ENCODE results near the gene TMED9. TPM values are rescaled to one million over a fixed set of nuclear protein-coding genes. Genes with fewer than 3 reads are reported as not detected.
"Not testable (repeated sequence)": the region's sequence is repeated elsewhere in the genome, so short reads cannot be mapped to it uniquely, and the experiment has no call there.

Gene TMED9
- total RNA-seq, 8 experiments from 2014 or later = 74.7 to 166 (median 94.9) TPM

DNA sequence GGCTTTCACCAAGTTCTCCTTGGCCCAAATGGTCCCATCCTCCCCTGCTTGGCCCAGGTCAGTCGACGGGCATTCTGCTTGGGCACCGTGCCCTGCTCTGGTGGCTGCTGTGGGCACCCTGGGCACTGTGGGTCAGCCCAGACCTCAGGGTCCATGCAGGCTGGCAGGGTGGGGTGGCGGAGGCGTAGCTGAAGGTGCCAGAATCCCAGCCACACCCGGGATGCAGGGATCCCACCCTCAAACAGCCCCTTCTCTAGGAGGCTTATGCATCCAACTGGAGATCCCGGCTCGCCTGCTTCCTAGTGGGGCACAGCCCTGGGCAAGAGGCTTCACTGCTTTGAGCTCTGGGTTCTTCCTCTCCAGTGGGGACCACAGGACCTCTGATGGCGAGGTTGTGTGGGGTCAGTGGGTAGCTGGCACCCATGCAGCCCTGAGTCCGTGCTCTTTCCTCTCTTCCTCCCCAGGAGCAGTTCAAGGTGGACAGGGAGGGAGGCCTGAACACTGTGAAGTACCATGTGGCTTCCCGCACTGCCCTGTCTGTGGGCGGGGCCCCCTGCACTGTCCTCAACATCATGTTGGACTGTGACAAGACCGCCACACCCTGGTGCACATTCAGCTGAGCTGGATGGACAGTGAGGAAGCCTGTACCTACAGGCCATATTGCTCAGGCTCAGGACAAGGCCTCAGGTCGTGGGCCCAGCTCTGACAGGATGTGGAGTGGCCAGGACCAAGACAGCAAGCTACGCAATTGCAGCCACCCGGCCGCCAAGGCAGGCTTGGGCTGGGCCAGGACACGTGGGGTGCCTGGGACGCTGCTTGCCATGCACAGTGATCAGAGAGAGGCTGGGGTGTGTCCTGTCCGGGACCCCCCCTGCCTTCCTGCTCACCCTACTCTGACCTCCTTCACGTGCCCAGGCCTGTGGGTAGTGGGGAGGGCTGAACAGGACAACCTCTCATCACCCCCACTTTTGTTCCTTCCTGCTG, 17.4 kb downstream of the TMED9 start:
- ATAC-seq (replicated peaks in 6 of 8) = peak in 2 of 8 experiments; percentile 47 to 55
- WGBS, 10 experiments = 30 to 100% (median 100%) methylated on average over 1 to 10 of the region's 21 CpGs; no CpG with 5 or more reads in 3 of the 10 experiments

DNA sequence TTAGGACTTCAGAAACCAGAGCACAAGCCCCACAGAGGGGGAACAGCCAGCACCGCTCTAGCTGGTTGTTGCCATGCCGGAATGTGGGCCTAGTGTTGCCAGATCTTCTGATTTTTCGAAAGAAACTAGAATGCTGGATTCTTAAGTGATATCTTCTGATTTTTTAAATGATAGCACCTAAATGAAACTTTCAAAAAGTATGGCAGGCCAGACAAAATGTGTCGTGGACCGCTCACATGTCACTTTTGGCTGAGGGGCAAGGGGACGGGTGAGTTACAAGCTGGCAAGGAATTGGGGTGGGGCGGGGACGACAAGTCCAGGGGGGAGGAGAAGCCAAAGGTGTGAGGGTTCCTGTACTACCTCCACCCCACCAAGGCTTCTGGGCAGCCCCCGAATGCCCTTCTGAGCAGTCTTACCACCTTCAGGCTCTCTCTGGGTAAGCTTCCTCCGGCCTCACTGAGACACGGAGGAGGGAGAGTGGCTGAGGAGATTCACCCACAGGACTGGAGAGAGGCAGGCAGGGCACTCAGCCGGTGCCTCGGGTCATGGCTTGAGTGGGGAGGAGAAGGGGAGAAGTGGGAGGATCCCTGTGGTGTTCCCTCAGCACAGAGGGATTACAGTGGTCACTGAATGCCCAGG, 18.2 kb downstream of the TMED9 start:
- WGBS, 10 experiments = 68 to 100% (median 86%) methylated on average over 1 to 5 of the region's 13 CpGs; no CpG with 5 or more reads in 3 of the 10 experiments
- ATAC-seq (replicated peaks in 6 of 8) = no peak
- Histone ChIP-seq H3K4me1 (replicated peaks in 1 of 2) (peaks cover 0 to 13% of the 10 kb centered on the region in 2 donors), H3K27ac (no peak overlapping the region), H3K4me3 (no peak overlapping the region)
- in situ Hi-C loops (cut with MboI; ENCODE audit: low pct_unique_long_range_greater_than_20kb in 2 of 9, low sequenced_read_pairs in 9 of 9, unreplicated experiment in 9 of 9) = loop anchor here in 1 of 9 experiments (25.0 kb wide), 1 partner anchor 552 kb away; the partner anchor contains the start of gene NHP2

More for the DNA sequence above, 17.4 kb downstream of the TMED9 start:
- in situ Hi-C loops (cut with MboI; ENCODE audit: low pct_unique_long_range_greater_than_20kb in 2 of 9, low sequenced_read_pairs in 9 of 9, unreplicated experiment in 9 of 9) = loop anchor here in 1 of 9 experiments (25.0 kb wide), 1 partner anchor 553 kb away; the partner anchor contains the start of gene NHP2
- no peak overlapping the region for H3K4me3 ChIP-seq
- no peak overlapping the region for H3K27ac ChIP-seq
- peaks cover 0 to 13% of the 10 kb centered on the region in 2 donors for H3K4me1 ChIP-seq (replicated peaks in 1 of 2)

DNA sequence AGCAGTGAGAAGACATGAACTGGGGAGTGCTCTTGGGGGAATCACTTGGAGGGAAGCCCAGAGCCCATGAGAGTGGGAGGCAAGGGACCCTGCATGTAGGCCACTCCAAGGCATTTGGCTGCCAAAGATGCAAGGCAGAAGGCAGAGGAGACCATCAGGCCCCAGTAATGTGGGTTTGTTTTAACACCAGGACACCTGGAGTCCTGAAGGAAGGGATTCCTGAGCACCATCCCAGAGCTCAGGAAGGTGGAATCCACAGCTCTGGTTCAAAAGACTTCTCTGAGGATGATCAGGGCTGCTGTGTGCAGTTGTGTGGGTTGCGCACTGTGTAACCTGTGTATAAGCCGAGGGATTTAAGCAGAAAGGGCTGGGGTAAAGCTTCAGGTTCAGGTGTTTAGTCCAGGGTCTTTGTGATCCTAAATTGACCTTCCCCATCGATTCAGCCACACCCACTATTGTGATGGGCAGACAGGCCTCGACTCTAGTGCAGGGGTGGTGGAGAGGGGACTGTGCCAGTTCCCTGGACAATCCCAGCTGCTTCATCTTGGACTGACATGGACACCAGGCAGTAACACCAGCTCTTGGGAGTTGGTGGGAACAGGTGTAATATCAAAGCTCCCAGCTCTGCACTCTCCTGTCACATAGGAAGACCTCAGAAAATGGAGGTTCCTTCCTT, 18.9 kb downstream of the TMED9 start:
- Histone ChIP-seq H3K4me3 (no peak overlapping the region), H3K4me1 (replicated peaks in 1 of 2) (peaks cover 0 to 13% of the 10 kb centered on the region in 2 donors), H3K27ac (no peak overlapping the region)
- in situ Hi-C loops (cut with MboI; ENCODE audit: low pct_unique_long_range_greater_than_20kb in 2 of 9, low sequenced_read_pairs in 9 of 9, unreplicated experiment in 9 of 9) = loop anchor here in 1 of 9 experiments (25.0 kb wide), 1 partner anchor 551 kb away; the partner anchor contains the start of gene NHP2
- ATAC-seq (replicated peaks in 6 of 8) = no peak
- WGBS, 10 experiments = 29 to 100% (median 73%) methylated on average over 1 to 2 of the region's 4 CpGs; no CpG with 5 or more reads in 6 of the 10 experiments

- WGBS, 10 experiments = 83 to 100% (median 100%) methylated on average over 1 to 5 of the region's 15 CpGs; no CpG with 5 or more reads in 5 of the 10 experiments
- Histone ChIP-seq H3K27ac (no peak overlapping the region), H3K4me3 (no peak overlapping the region), H3K4me1 (replicated peaks in 1 of 2) (peaks cover 0 to 13% of the 10 kb centered on the region in 2 donors)
- in situ Hi-C loops (cut with MboI; ENCODE audit: low pct_unique_long_range_greater_than_20kb in 2 of 9, low sequenced_read_pairs in 9 of 9, unreplicated experiment in 9 of 9) = loop anchor here in 1 of 9 experiments (25.0 kb wide), 1 partner anchor 551 kb away; the partner anchor contains the start of gene NHP2
- no peak for ATAC-seq (replicated peaks in 6 of 8)
Observed at GRCh38 chr5:177611446-177612214, 19.6 kb downstream of the TMED9 start.

- H3K27ac ChIP-seq = no peak overlapping the region
- peaks cover 0 to 9% of the 10 kb centered on the region in 2 donors for H3K4me1 ChIP-seq (replicated peaks in 1 of 2)
- in situ Hi-C loops (cut with MboI; ENCODE audit: low pct_unique_long_range_greater_than_20kb in 2 of 9, low sequenced_read_pairs in 9 of 9, unreplicated experiment in 9 of 9) = loop anchor here in 1 of 9 experiments (25.0 kb wide), 1 partner anchor 550 kb away; the partner anchor contains the start of gene NHP2
- H3K4me3 ChIP-seq = no peak overlapping the region
- 80 to 88% methylated on average over 2 to 6 of the region's 6 CpGs; no CpG with 5 or more reads in 8 of the 10 experiments for WGBS, 10 experiments
- ATAC-seq (replicated peaks in 6 of 8) = no peak
Observed at GRCh38 chr5:177612215-177612673, 20.2 kb downstream of the TMED9 start.

DNA sequence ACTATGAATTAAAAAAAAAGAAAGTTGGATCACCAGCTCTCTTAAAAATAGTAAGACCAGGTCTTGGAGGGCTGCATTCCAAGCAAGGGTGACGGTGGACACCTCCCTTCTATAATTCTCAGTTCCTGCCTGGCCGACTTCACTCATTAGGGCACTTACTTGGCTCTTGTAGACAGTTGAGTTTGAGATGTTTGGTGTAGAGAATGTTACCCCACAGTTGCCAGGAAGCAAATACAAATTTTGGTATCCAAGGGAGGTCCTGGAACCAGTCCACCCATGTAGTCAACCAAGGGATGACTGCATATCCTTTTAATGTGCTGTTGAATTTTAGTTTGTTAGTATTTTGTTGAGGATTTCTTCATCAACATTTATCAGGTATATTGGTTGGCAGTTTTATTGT, 28.6 kb downstream of the TMED9 start:
- no peak overlapping the region for H3K4me3 ChIP-seq
- no peak overlapping the region for H3K27ac ChIP-seq
- WGBS, 10 experiments = 44 to 100% (median 88%) methylated on average over 1 to 2 of the region's 2 CpGs; no CpG with 5 or more reads in 6 of the 10 experiments
- no peaks in the 10 kb centered on the region for H3K4me1 ChIP-seq (replicated peaks in 1 of 2)
- ATAC-seq (replicated peaks in 6 of 8) = peak in 1 of 8 experiments; percentile 46
- in situ Hi-C loops (cut with MboI; ENCODE audit: low pct_unique_long_range_greater_than_20kb in 2 of 9, low sequenced_read_pairs in 9 of 9, unreplicated experiment in 9 of 9) = loop anchor here in 1 of 9 experiments (25.0 kb wide), 1 partner anchor 542 kb away; the partner anchor contains the start of gene NHP2

DNA sequence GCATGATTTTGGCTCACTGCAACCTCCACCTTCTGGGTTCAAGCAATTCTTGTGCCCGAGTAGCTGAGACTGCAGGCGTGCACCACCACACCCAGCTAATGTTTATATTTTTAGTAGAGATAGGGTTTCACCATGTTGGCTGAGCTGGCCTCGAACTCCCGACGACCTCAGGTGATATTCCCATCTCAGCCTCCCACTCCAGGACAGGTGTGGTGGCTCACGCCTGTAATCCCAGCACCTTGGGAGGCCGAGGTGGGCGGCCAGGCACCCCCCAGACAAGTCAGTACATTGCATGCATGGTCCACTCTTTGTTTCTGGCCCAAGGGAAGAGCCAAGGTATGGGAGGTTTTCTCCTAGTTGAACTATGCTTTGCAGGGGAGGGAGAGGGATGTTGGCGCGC, 32.2 kb downstream of the TMED9 start:
- not testable (repeated sequence) for H3K4me3 ChIP-seq; H3K4me1 ChIP-seq (replicated peaks in 1 of 2); H3K27ac ChIP-seq; ATAC-seq (replicated peaks in 6 of 8)
- 67 to 100% (median 89%) methylated on average over 1 to 7 of the region's 10 CpGs; no CpG with 5 or more reads in 6 of the 10 experiments for WGBS, 10 experiments
- in situ Hi-C loops (cut with MboI; ENCODE audit: low pct_unique_long_range_greater_than_20kb in 2 of 9, low sequenced_read_pairs in 9 of 9, unreplicated experiment in 9 of 9) = loop anchor here in 1 of 9 experiments (25.0 kb wide), 1 partner anchor 538 kb away; the partner anchor contains the start of gene NHP2

GRCh38 chr5:177630186-177630585, 38.2 kb downstream of the TMED9 start:
- in situ Hi-C loops (cut with MboI; ENCODE audit: low pct_unique_long_range_greater_than_20kb in 2 of 9, low sequenced_read_pairs in 9 of 9, unreplicated experiment in 9 of 9); H3K4me3 ChIP-seq; H3K4me1 ChIP-seq (replicated peaks in 1 of 2); H3K27ac ChIP-seq; ATAC-seq (replicated peaks in 6 of 8): not testable (repeated sequence)

- H3K4me3 ChIP-seq; in situ Hi-C loops (cut with MboI; ENCODE audit: low pct_unique_long_range_greater_than_20kb in 2 of 9, low sequenced_read_pairs in 9 of 9, unreplicated experiment in 9 of 9); H3K27ac ChIP-seq; ATAC-seq (replicated peaks in 6 of 8); H3K4me1 ChIP-seq (replicated peaks in 1 of 2): not testable (repeated sequence)
- WGBS, 10 experiments = no CpG with 5 or more reads among the region's 3 CpGs
Observed at GRCh38 chr5:177634912-177635311, 42.9 kb downstream of the TMED9 start.

DNA sequence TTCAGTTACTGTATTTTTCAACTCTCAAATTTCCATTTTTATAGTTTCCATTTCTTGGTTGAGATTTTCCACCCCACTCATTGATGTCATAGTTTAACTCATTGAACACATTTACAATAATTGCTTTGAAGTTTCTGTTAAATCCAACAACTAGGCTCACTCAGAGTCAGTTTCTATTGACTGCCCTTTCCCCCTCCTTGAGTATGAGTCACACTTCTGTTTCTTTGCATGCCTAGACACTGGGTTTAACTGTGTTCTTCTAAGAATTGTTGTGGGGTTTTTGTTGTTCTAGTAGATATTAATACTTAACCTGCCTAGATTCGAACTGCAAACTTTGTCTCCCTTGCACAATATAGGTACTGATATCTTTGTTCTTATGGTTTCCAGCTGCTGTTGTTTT, 53.5 kb downstream of the TMED9 start:
- in situ Hi-C loops (cut with MboI; ENCODE audit: low pct_unique_long_range_greater_than_20kb in 2 of 9, low sequenced_read_pairs in 9 of 9, unreplicated experiment in 9 of 9); H3K4me3 ChIP-seq; H3K27ac ChIP-seq; ATAC-seq (replicated peaks in 6 of 8); H3K4me1 ChIP-seq (replicated peaks in 1 of 2): not testable (repeated sequence)
- no CpG with 5 or more reads among the region's 1 CpG for WGBS, 10 experiments
